Vagina (tissue), 2 donors: ENCODE results near the gene ZNF268. TPM values are rescaled to one million over a fixed set of nuclear protein-coding genes. Genes with fewer than 3 reads are reported as not detected.

Experiments used
- DNase-seq, 2 donors: peaks; one replicate each; pipeline ENCODE4 v3.0.0-alpha.2; 2017; ENCODE audit errors: extremely low spot score in 2 of 2
- H3K27ac ChIP-seq: fragments of 200-600 bp; sonication (generic); one replicate; pipeline ENCODE4 v1.5.1; 2019
- H3K27me3 ChIP-seq: fragments of 200-600 bp; sonication (generic); one replicate; pipeline ENCODE4 v1.5.1; 2019
- H3K36me3 ChIP-seq, 2 donors: fragments of 200-600 bp; sonication (generic); one replicate each; pipeline ENCODE4 v1.5.1; 2017 to 2019
- H3K4me1 ChIP-seq: fragments of 200-600 bp; sonication (generic); one replicate; pipeline ENCODE4 v1.5.1; 2019
- H3K4me3 ChIP-seq, 2 donors: fragments of 200-600 bp; sonication (generic); 1 replicate in 1 of 2; 2 replicates in 1 of 2; pipeline ENCODE4 v1.5.1; 2016 to 2019
- H3K9me3 ChIP-seq: fragments of 200-600 bp; sonication (generic); one replicate; pipeline ENCODE4 v1.5.1; 2019
- POLR2A ChIP-seq, 2 donors: fragments of 450-650 bp; IDR thresholded peaks; one replicate each; pipeline ENCODE4 v1.6.1; 2017; ENCODE audit warnings: antibody characterized with exemption in 2 of 2, mild to moderate bottlenecking in 2 of 2, moderate library complexity in 2 of 2
- POLR2AphosphoS5 ChIP-seq, 2 donors: sonication (generic); formaldehyde crosslinking; IDR thresholded peaks; one replicate each; pipeline ENCODE4 v1.9.0; 2017; ENCODE audit warnings: antibody characterized with exemption in 2 of 2, mild to moderate bottlenecking in 2 of 2, low read depth in 1 of 2; ENCODE audit not compliant: insufficient read depth in 1 of 2
- intact Hi-C: fragments of 100-400 bp; cut with DNase I; formaldehyde crosslinking; loops from one replicate; pipeline ENCODE4 v1.15.1; 2023
- total RNA-seq: library from RNA; depleted of rRNA; stranded (reverse); fragments of >200 nt; gene quantifications from one replicate; pipeline ENCODE4 v1.2.3, GENCODE V29; 2016
- TF ChIP-seq, protein P1 (sequence below), 3 experiments: fragments of 450-650 bp in 2 of 3; fragments of 200-600 bp in 1 of 3; sonication (generic) in 1 of 3; IDR thresholded peaks; one replicate each; pipeline ENCODE4 v1.5.1; 2017 to 2019; ENCODE audit warnings: antibody characterized with exemption in 3 of 3, mild to moderate bottlenecking in 2 of 3, moderate library complexity in 2 of 3

Gene ZNF268
- total RNA-seq, result 9.1 TPM

- peak within 1 kb of the TSS; percentile 47 for H3K27ac ChIP-seq
Observed at GRCh38 chr12:133181238-133181959, at the start of gene ZNF268. Gene ZNF268, plus strand, starts transcription at chr12:133181495. Its CDS starts 503 bp downstream, at chr12:133181998.

GRCh38 chr12:133135747-133136146 lies 45.5 kb upstream of the ZNF268 start:
- no peak for DNase-seq
- Histone ChIP-seq H3K4me3 (no peak overlapping the region), H3K27ac (no peak overlapping the region), H3K9me3 (peaks cover 38% of the 10 kb centered on the region), H3K27me3 (no peaks in the 10 kb centered on the region), H3K36me3 (peaks cover 0 to 80% of the 10 kb centered on the region in 2 donors), H3K4me1 (peaks cover 6% of the 10 kb centered on the region)
- intact Hi-C loops, result no loop called here
- TF ChIP-seq, protein P1, sequence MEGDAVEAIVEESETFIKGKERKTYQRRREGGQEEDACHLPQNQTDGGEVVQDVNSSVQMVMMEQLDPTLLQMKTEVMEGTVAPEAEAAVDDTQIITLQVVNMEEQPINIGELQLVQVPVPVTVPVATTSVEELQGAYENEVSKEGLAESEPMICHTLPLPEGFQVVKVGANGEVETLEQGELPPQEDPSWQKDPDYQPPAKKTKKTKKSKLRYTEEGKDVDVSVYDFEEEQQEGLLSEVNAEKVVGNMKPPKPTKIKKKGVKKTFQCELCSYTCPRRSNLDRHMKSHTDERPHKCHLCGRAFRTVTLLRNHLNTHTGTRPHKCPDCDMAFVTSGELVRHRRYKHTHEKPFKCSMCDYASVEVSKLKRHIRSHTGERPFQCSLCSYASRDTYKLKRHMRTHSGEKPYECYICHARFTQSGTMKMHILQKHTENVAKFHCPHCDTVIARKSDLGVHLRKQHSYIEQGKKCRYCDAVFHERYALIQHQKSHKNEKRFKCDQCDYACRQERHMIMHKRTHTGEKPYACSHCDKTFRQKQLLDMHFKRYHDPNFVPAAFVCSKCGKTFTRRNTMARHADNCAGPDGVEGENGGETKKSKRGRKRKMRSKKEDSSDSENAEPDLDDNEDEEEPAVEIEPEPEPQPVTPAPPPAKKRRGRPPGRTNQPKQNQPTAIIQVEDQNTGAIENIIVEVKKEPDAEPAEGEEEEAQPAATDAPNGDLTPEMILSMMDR (IDR thresholded peaks at IDR 0.05), result no peak
- no peak for TF ChIP-seq POLR2A (IDR thresholded peaks at IDR 0.05)
- TF ChIP-seq POLR2AphosphoS5 (IDR thresholded peaks at IDR 0.05; ENCODE audit: insufficient read depth in 1 of 2, low read depth in 1 of 2), result no peak

More at GRCh38 chr12:133181238-133181959, at the start of gene ZNF268:
- TF ChIP-seq, protein P1 (IDR thresholded peaks at IDR 0.05), result peak; percentile 55 to 72 (median 61)
- TF ChIP-seq POLR2A (IDR thresholded peaks at IDR 0.05) (no peak), POLR2AphosphoS5 (IDR thresholded peaks at IDR 0.05; ENCODE audit: insufficient read depth in 1 of 2, low read depth in 1 of 2) (peak; percentile 78 to 99)
- DNase-seq, result no peak
- H3K4me3 ChIP-seq, result peak within 1 kb of the TSS; percentile 81 to 88
- peaks cover 4 to 40% of the 10 kb centered on the region in 2 donors for H3K36me3 ChIP-seq
- intact Hi-C loops, result loop anchor here (1.0 kb wide), 1 partner anchor 101 kb away; the partner anchor contains the start of gene ZNF140
- peaks cover 13% of the 10 kb centered on the region for H3K4me1 ChIP-seq
- H3K9me3 ChIP-seq, result peaks cover 6% of the 10 kb centered on the region
- H3K27me3 ChIP-seq, result no peaks in the 10 kb centered on the region

- TF ChIP-seq POLR2AphosphoS5 (IDR thresholded peaks at IDR 0.05; ENCODE audit: insufficient read depth in 1 of 2, low read depth in 1 of 2) (no peak), POLR2A (IDR thresholded peaks at IDR 0.05) (no peak)
- TF ChIP-seq, protein P1 (IDR thresholded peaks at IDR 0.05), result no peak
- Histone ChIP-seq H3K9me3 (peaks cover 70% of the 10 kb centered on the region), H3K36me3 (peaks cover 13 to 84% of the 10 kb centered on the region in 2 donors), H3K27ac (no peak overlapping the region), H3K4me1 (no peaks in the 10 kb centered on the region), H3K4me3 (no peak overlapping the region), H3K27me3 (no peaks in the 10 kb centered on the region)
- intact Hi-C loops, result no loop called here
- no peak for DNase-seq
Observed at GRCh38 chr12:133145981-133146380, 35.3 kb upstream of the ZNF268 start.

- no peak for DNase-seq
- H3K4me3 ChIP-seq, result peak overlapping the region in 1 of 2 donors; percentile 1
- H3K36me3 ChIP-seq, result peaks cover 27 to 79% of the 10 kb centered on the region in 2 donors
- no peak for TF ChIP-seq POLR2AphosphoS5 (IDR thresholded peaks at IDR 0.05; ENCODE audit: insufficient read depth in 1 of 2, low read depth in 1 of 2)
- TF ChIP-seq, protein P1 (IDR thresholded peaks at IDR 0.05), result no peak
- TF ChIP-seq POLR2A (IDR thresholded peaks at IDR 0.05), result no peak
- H3K27ac ChIP-seq, result no peak overlapping the region
- peaks cover 92% of the 10 kb centered on the region for H3K9me3 ChIP-seq
- no peaks in the 10 kb centered on the region for H3K4me1 ChIP-seq
- intact Hi-C loops, result no loop called here
- no peaks in the 10 kb centered on the region for H3K27me3 ChIP-seq
Observed at GRCh38 chr12:133156125-133156690, 25.1 kb upstream of the ZNF268 start.

GRCh38 chr12:133165776-133166175 lies 15.5 kb upstream of the ZNF268 start:
- no peaks in the 10 kb centered on the region for H3K36me3 ChIP-seq
- no peak overlapping the region for H3K4me3 ChIP-seq
- DNase-seq, result no peak
- H3K27me3 ChIP-seq, result no peaks in the 10 kb centered on the region
- no peak overlapping the region for H3K27ac ChIP-seq
- TF ChIP-seq, protein P1 (IDR thresholded peaks at IDR 0.05), result no peak
- no peak for TF ChIP-seq POLR2A (IDR thresholded peaks at IDR 0.05)
- no peak for TF ChIP-seq POLR2AphosphoS5 (IDR thresholded peaks at IDR 0.05; ENCODE audit: insufficient read depth in 1 of 2, low read depth in 1 of 2)
- peaks cover 21% of the 10 kb centered on the region for H3K9me3 ChIP-seq
- intact Hi-C loops, result no loop called here
- H3K4me1 ChIP-seq, result no peaks in the 10 kb centered on the region
